HG03575 (cell line): Measurements from ENCODE around the gene IFT88.

Experiments used
- ATAC-seq: cut with Tn5 transposase; IDR thresholded peaks from one replicate; pipeline ENCODE4 v1.9.1; 2021; ENCODE audit not compliant: unreplicated experiment, insufficient number of reproducible peaks, low FRiP score; ENCODE audit errors: extremely low read depth

IFT88 gene

GRCh38 chr13:20728579-20729311 lies 161.8 kb downstream of the IFT88 start:
- no peak for ATAC-seq

- ATAC-seq = no peak
Observed at GRCh38 chr13:20729633-20730585, 163.0 kb downstream of the IFT88 start.

- ATAC-seq = no peak
Observed at GRCh38 chr13:20738616-20739015, 171.7 kb downstream of the IFT88 start.

- no peak for ATAC-seq
Observed at GRCh38 chr13:20740021-20740420, 173.1 kb downstream of the IFT88 start.
